Choroid plexus epithelial cell (primary cell): ENCODE results near the gene MED15.
A peak's percentile ranks its signal among the peaks of the same experiment; 100 is the strongest.

Experiments
- DNase-seq: peaks from one replicate; pipeline ENCODE4 v3.0.0-alpha.2; 2010; ENCODE audit warnings: low read depth
- H3K4me3 ChIP-seq: 2 replicates; pipeline ENCODE4 v1.5.1; 2011; ENCODE audit warnings: low read depth, mild to moderate bottlenecking, control low read depth, low read length, moderate library complexity
- TF ChIP-seq, protein P1 (sequence below): conservative IDR thresholded peaks from 2 replicates; pipeline ENCODE4 v1.5.1; 2011; ENCODE audit warnings: low read depth, mild to moderate bottlenecking, control low read depth, inconsistent platforms, low read length, moderate library complexity

The MED15 gene

DNA sequence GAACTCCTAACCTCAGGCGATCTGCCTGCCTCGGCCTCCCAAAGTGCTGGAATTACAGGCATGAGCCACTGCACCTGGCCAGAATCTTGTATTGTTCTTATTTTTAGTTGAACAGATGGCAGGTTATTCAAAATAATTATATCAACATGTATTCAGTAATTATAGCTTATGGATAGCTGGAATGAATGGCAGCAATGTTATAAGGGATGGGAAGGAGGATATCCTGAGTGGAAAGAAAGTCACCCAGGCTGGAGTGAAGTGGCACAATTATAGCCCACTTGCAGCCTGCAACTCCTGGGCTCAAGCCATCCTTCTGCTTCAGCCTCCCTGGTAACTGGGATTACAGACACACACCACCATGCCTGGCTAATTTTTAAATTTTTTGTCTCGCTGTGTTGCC is 88.1 kb downstream of the MED15 start:
- TF ChIP-seq, protein P1, sequence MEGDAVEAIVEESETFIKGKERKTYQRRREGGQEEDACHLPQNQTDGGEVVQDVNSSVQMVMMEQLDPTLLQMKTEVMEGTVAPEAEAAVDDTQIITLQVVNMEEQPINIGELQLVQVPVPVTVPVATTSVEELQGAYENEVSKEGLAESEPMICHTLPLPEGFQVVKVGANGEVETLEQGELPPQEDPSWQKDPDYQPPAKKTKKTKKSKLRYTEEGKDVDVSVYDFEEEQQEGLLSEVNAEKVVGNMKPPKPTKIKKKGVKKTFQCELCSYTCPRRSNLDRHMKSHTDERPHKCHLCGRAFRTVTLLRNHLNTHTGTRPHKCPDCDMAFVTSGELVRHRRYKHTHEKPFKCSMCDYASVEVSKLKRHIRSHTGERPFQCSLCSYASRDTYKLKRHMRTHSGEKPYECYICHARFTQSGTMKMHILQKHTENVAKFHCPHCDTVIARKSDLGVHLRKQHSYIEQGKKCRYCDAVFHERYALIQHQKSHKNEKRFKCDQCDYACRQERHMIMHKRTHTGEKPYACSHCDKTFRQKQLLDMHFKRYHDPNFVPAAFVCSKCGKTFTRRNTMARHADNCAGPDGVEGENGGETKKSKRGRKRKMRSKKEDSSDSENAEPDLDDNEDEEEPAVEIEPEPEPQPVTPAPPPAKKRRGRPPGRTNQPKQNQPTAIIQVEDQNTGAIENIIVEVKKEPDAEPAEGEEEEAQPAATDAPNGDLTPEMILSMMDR: no peak
- H3K4me3 ChIP-seq: no peak overlapping the region
- DNase-seq: no peak

DNA sequence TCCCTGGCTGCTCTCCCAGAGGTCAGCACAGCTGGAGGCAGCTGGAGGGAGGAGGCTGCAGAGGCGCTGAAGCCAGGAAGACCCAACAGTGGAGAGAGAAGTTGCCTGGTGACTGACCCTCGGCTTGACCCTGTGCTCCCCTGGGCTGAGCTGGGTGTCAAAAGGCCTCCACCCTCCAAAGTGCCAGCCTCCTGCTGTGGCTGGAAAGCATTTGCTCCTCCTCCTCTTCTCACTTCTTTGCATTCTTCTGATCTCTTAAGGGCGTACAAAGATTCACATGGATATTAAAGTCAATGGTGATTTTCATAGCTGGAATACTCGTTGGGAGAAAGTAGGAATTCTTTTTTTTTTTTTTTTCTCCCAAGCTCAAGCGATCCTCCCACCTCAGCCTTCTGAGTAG is 91.7 kb downstream of the MED15 start:
- TF ChIP-seq, protein P1: no peak
- H3K4me3 ChIP-seq: no peak overlapping the region
- DNase-seq: peak; percentile 13

DNA sequence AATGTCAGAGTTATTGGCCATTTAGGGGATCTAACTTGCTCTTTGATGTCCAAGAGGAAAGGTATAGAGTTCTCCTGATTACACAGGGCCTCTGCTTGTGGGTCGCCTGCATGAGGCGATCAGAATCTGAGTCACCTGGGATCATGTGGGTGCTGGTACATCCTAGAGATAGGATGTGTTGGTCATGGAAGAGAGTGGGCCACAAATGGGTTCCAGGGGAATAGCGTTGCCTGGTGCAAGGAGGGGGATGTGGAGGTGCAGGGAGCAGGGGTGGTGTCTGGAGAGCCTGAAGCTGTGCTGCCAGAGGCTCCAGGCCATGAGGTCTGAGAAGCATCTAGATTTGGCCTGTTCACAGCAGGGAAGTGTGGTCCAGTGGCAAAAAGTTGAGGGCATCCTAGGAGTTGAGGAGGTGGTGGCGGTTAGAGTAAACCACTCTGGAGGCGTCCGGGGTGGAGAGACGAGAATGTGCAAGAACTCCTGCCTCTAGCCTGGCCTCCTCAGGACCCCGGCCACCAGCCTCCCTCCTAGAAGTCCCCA is 92.8 kb downstream of the MED15 start:
- no peak overlapping the region for H3K4me3 ChIP-seq
- no peak for DNase-seq
- TF ChIP-seq, protein P1: no peak

- no peak overlapping the region for H3K4me3 ChIP-seq
- TF ChIP-seq, protein P1: no peak
- DNase-seq: no peak
Observed at GRCh38 chr22:20601308-20601707, 93.9 kb downstream of the MED15 start.

GRCh38 chr22:20602609-20603164 is 95.3 kb downstream of the MED15 start:
- H3K4me3 ChIP-seq: no peak overlapping the region
- TF ChIP-seq, protein P1: no peak
- DNase-seq: no peak

DNA sequence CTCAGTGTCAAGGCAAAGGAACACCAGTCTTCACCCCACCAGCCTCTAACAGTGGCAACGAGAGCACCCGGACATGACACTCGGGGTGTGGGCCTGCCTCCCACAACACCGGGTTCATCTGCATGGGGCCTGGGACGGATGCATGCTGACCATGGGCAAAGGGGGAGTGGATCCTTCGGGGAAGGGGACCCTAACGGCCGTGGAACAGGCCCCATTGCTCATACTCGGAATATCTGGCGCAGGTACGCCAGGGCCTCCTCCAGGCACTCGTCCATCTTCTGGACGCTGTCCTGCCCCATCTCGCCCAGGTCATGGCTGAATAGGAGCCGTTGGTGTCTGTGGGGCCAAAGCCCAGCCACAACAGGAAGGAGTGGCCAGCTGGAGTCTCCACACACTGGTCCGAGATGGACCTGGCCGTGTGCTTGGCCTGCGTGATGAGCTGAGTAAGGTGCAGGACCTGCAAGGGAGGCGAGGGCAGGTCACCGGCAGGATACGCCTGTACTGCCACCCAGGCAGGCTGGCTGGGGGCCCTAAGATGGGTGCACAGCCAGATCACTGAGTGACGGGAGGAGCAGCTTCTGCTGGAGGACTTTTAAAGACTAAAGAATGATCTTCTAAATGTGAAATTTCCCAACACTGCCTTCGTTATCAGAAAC is 96.8 kb downstream of the MED15 start:
- TF ChIP-seq, protein P1: no peak
- DNase-seq: no peak
- H3K4me3 ChIP-seq: no peak overlapping the region

GRCh38 chr22:20604776-20605221 is 97.4 kb downstream of the MED15 start:
- TF ChIP-seq, protein P1: no peak
- no peak for DNase-seq
- no peak overlapping the region for H3K4me3 ChIP-seq
